Measurements from ENCODE around the gene FOXP1.

- TF ChIP-seq, protein P1, sequence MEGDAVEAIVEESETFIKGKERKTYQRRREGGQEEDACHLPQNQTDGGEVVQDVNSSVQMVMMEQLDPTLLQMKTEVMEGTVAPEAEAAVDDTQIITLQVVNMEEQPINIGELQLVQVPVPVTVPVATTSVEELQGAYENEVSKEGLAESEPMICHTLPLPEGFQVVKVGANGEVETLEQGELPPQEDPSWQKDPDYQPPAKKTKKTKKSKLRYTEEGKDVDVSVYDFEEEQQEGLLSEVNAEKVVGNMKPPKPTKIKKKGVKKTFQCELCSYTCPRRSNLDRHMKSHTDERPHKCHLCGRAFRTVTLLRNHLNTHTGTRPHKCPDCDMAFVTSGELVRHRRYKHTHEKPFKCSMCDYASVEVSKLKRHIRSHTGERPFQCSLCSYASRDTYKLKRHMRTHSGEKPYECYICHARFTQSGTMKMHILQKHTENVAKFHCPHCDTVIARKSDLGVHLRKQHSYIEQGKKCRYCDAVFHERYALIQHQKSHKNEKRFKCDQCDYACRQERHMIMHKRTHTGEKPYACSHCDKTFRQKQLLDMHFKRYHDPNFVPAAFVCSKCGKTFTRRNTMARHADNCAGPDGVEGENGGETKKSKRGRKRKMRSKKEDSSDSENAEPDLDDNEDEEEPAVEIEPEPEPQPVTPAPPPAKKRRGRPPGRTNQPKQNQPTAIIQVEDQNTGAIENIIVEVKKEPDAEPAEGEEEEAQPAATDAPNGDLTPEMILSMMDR (IDR thresholded peaks at IDR 0.05), result no peak
- TF ChIP-seq EZH2 (IDR thresholded peaks at IDR 0.05), result no peak
Measured at GRCh38 chr3:71484452-71484851, 99.1 kb downstream of the FOXP1 start.

Data from neural progenitor cell (in vitro differentiated cells).